Globus pallidus (tissue), 1 donor: ENCODE data around the gene GPATCH4.

ENCODE experiments used
- DNase-seq: peaks from one replicate; pipeline ENCODE4 v3.0.0-alpha.2; 2015; ENCODE audit warnings: low spot score

GPATCH4 gene

GRCh38 chr1:156547982-156548381 lies 53.3 kb downstream of the GPATCH4 start:
- no peak for DNase-seq

- DNase-seq = no peak
Observed at GRCh38 chr1:156547434-156547833, 53.8 kb downstream of the GPATCH4 start.

- DNase-seq = no peak
Observed at GRCh38 chr1:156546267-156546666, 55.0 kb downstream of the GPATCH4 start.

- no peak for DNase-seq
Observed at GRCh38 chr1:156544592-156545102, 56.6 kb downstream of the GPATCH4 start.
